Uterus (tissue), 4 donors: Measurements from ENCODE around the gene TRMT10C. TPM values are rescaled to one million over a fixed set of nuclear protein-coding genes. Genes with fewer than 3 reads are reported as not detected.

Experiments
- DNase-seq, 2 donors: peaks; one replicate each; pipeline ENCODE4 v3.0.0-alpha.2; 2019 to 2020
- H3K27ac ChIP-seq, 2 donors: fragments of 200-600 bp; sonication (generic); 1 replicate in 1 of 2; 2 replicates in 1 of 2; pipeline ENCODE4 v1.5.1; 2016 to 2018
- H3K27me3 ChIP-seq, 2 donors: fragments of 200-600 bp; sonication (generic); one replicate each; pipeline ENCODE4 v1.5.1; 2018 to 2019; ENCODE audit warnings: control low read depth in 1 of 2
- H3K36me3 ChIP-seq, 2 donors: fragments of 200-600 bp; sonication (generic); one replicate each; pipeline ENCODE4 v1.5.1; 2019; ENCODE audit warnings: control low read depth in 1 of 2
- H3K4me1 ChIP-seq, 2 donors: fragments of 200-600 bp; sonication (generic); one replicate each; pipeline ENCODE4 v1.5.1; 2018 to 2019; ENCODE audit warnings: control low read depth in 1 of 2
- H3K4me3 ChIP-seq, 2 donors: fragments of 200-600 bp; sonication (generic); 1 replicate in 1 of 2; 2 replicates in 1 of 2; pipeline ENCODE4 v1.5.1; 2018 to 2019; ENCODE audit warnings: mild to moderate bottlenecking in 1 of 2
- H3K9me3 ChIP-seq, 2 donors: fragments of 200-600 bp; sonication (generic); one replicate each; pipeline ENCODE4 v1.5.1; 2019; ENCODE audit warnings: control low read depth in 1 of 2
- POLR2A ChIP-seq, 2 donors: fragments of 450-650 bp; IDR thresholded peaks; one replicate each; pipeline ENCODE4 v1.6.1; 2016; ENCODE audit warnings: antibody characterized with exemption in 2 of 2, mild to moderate bottlenecking in 1 of 2, moderate library complexity in 1 of 2
- intact Hi-C: fragments of 100-400 bp; cut with DNase I; formaldehyde crosslinking; loops from one replicate; pipeline ENCODE4 v1.15.1; 2023; ENCODE audit warnings: low total_unique reads
- total RNA-seq, 4 donors: library from RNA; depleted of rRNA in 3 of 4; stranded (reverse); fragments of >200 nt in 3 of 4; gene quantifications; one replicate each; pipeline versions ENCODE4 v1.1.0 to v1.2.4, GENCODE V29; 2014 to 2023
- TF ChIP-seq, protein P1 (sequence below), 4 experiments: fragments of 200-600 bp in 2 of 4; fragments of 450-650 bp in 2 of 4; sonication (generic) in 2 of 4; IDR thresholded peaks; one replicate each; pipeline ENCODE4 v1.5.1; 2016 to 2019; ENCODE audit warnings: antibody characterized with exemption in 4 of 4, mild to moderate bottlenecking in 2 of 4, moderate library complexity in 1 of 4
- donor health status: DM: yes; HTN: yes; CAD: no.

TRMT10C gene
- total RNA-seq, result 10 to 100 TPM in 3 of 4 donors, 1 to 10 TPM in 1; 3.1 to 47.8 (median 16.7) TPM

DNA sequence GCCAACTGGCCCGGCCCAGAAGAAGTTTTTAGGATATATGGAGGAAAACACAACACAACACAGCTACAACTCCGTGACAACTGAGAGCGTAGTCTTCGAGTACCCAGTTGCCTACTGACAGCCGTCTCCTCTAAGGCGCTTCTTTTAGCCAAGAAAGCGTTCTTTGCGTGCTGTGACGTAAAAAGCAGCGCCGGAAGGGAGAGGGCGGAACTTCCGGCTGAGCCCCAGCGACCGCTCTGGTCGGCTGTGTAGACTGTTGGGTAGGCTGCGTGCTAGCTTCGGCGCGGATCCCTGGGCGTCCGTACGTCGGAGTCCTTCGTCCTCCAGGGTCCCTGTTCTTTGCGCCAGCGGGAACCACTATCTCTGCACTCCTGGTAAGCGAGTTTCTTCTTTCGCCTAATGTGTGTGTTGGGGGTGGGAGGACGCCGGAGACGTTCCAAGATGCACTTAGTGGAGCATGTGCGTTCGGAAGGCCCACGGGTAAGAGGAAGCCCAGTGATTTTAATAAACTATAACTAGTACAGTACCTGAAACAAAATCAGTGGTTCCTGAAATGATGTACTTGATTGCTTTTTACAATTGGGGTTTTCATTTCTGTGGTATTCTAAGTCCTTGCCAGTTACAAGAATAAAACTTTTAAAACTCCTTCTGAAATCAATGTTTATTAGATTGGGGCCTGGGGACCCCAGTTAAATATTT lies at the start of gene TRMT10C:
TRMT10C (plus strand) TSS at position 239 of the 699 bp plus-strand sequence. CDS start 2,914 bp downstream, outside the sequence.
- DNase-seq, result peak; percentile 90
- H3K36me3 ChIP-seq, result no peaks in the 10 kb centered on the region
- peak; percentile 68 to 74 for TF ChIP-seq POLR2A (IDR thresholded peaks at IDR 0.05)
- TF ChIP-seq, protein P1, sequence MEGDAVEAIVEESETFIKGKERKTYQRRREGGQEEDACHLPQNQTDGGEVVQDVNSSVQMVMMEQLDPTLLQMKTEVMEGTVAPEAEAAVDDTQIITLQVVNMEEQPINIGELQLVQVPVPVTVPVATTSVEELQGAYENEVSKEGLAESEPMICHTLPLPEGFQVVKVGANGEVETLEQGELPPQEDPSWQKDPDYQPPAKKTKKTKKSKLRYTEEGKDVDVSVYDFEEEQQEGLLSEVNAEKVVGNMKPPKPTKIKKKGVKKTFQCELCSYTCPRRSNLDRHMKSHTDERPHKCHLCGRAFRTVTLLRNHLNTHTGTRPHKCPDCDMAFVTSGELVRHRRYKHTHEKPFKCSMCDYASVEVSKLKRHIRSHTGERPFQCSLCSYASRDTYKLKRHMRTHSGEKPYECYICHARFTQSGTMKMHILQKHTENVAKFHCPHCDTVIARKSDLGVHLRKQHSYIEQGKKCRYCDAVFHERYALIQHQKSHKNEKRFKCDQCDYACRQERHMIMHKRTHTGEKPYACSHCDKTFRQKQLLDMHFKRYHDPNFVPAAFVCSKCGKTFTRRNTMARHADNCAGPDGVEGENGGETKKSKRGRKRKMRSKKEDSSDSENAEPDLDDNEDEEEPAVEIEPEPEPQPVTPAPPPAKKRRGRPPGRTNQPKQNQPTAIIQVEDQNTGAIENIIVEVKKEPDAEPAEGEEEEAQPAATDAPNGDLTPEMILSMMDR (IDR thresholded peaks at IDR 0.05), result no peak
- H3K27ac ChIP-seq, result peak within 1 kb of the TSS; percentile 88 to 92
- H3K27me3 ChIP-seq, result no peaks in the 10 kb centered on the region
- intact Hi-C loops, result no loop called here
- peaks cover 0 to 5% of the 10 kb centered on the region in 2 donors for H3K4me1 ChIP-seq
- H3K4me3 ChIP-seq, result peak within 1 kb of the TSS; percentile 57 to 80
- no peaks in the 10 kb centered on the region for H3K9me3 ChIP-seq

DNA sequence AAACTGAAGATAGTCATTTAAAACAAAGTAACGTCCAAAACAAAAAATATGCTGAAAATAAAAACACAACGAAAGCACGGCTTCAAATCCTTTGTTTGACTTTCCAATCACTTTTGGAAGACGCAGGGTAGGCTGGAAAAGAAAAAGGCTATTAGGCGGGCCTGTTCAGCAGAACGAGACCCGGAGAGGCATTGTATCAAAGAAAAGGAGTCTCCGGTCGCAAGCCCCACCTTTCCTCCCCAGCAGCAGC lies 49.3 kb upstream of the TRMT10C start:
- Histone ChIP-seq H3K9me3 (no peaks in the 10 kb centered on the region), H3K4me1 (peaks cover 0 to 9% of the 10 kb centered on the region in 2 donors), H3K27ac (peak overlapping the region; percentile 92 to 99), H3K4me3 (peak overlapping the region; percentile 82 to 96), H3K27me3 (no peaks in the 10 kb centered on the region), H3K36me3 (no peaks in the 10 kb centered on the region)
- TF ChIP-seq POLR2A (IDR thresholded peaks at IDR 0.05), result no peak
- TF ChIP-seq, protein P1 (IDR thresholded peaks at IDR 0.05), result no peak
- intact Hi-C loops, result no loop called here
- no peak for DNase-seq

GRCh38 chr3:101512646-101513418 lies 48.8 kb upstream of the TRMT10C start, which contains the start of gene SENP7:
Gene SENP7 (minus strand): TSS chr3:101513212. CDS start chr3:101513130, 82 bp downstream.
- no peaks in the 10 kb centered on the region for H3K27me3 ChIP-seq
- no peaks in the 10 kb centered on the region for H3K36me3 ChIP-seq
- H3K9me3 ChIP-seq, result no peaks in the 10 kb centered on the region
- H3K4me3 ChIP-seq, result peak within 1 kb of the TSS; percentile 82 to 96
- TF ChIP-seq POLR2A (IDR thresholded peaks at IDR 0.05), result no peak
- TF ChIP-seq, protein P1 (IDR thresholded peaks at IDR 0.05), result no peak
- DNase-seq, result peak; percentile 82 to 86
- intact Hi-C loops, result no loop called here
- H3K4me1 ChIP-seq, result peaks cover 0 to 9% of the 10 kb centered on the region in 2 donors
- peak within 1 kb of the TSS; percentile 92 to 99 for H3K27ac ChIP-seq

GRCh38 chr3:101513419-101513986 lies 48.2 kb upstream of the TRMT10C start:
- H3K4me3 ChIP-seq, result peak overlapping the region; percentile 82 to 96
- no peak for DNase-seq
- H3K4me1 ChIP-seq, result peaks cover 0 to 9% of the 10 kb centered on the region in 2 donors
- no peaks in the 10 kb centered on the region for H3K36me3 ChIP-seq
- no peaks in the 10 kb centered on the region for H3K27me3 ChIP-seq
- intact Hi-C loops, result no loop called here
- peak overlapping the region; percentile 92 to 99 for H3K27ac ChIP-seq
- no peaks in the 10 kb centered on the region for H3K9me3 ChIP-seq
- TF ChIP-seq, protein P1 (IDR thresholded peaks at IDR 0.05), result no peak
- no peak for TF ChIP-seq POLR2A (IDR thresholded peaks at IDR 0.05)
